ENCODE data around the gene SUSD3.
"Not testable (repeated sequence)": the region's sequence is repeated elsewhere in the genome, so short reads cannot be mapped to it uniquely, and the experiment has no call there.

SUSD3 gene

GRCh38 chr9:93092251-93092991 is 33.9 kb downstream of the SUSD3 start:
- DNase-seq (ENCODE audit: low read depth): no peak

DNA sequence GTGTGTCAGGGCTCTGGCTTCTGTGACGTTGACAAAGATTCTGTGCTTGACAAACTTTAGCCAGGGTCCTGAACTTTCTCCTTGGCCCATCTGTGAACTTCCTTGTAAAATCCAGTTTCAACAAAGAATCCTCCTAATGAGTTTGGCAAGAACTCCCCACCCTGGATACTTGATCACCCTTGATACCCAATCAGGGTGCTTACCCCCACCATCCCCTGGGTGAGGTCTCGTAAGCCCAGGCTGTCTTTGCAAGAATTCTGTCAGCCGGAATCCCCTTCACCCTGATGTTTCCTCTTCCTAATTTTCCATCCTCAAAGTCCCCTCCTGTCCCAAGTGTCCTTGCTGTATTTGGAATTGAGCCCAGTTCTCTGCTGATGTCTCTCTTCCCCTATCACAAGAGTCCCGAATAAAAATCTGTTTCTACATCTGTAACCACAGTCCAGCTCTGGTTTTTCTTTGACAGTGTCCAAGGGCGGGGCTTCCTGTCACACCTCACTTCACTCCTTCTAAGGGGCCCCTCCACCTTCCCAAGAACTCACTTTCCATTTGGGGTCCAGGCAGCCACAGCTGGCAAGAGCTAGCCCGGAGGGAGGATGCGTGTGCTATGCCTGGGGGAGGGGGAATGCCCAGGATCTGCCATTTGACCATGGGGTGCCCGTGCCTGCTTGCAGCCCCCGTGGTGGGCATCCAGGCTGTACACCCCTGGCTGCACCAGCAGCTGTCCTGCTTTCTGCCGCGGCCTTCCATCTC is 34.8 kb downstream of the SUSD3 start:
- no peak for DNase-seq (ENCODE audit: low read depth)

DNA sequence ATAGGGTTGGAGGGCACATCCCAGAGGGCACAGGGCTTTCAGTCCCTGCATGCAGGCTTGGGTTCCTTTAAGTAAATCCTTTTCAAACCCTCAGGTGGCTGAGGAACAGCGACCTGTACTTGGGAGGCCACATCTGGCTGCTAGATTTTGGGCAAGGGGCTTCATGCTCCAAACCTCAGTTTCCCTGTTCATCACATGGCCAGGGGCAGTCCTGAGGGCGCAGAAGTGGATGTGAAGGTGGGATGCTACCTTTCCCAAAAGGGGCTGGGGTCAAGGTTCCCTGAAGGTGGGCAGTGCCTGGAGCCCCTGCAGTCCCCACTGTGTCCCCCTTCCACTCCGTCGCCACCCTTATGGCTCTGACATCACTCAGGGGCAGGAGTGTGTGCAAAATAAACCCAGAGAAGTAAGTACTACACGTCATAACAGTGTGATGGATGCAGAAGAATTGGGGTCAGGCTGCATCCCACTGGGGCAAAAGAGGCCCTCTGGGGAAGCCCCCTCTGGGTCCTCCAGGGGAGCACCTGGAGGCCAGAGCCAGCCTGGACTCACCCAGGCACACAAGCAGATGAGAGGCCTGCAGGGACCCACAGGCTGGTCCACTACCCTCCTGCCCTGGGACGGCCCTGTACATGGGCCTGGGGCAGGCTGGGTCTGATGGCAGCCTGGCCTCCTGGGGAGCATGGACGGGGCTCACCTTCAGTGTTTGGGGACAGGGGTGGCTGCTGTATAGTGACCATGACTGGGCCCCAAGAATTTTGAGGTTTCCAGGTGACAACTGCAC is 35.6 kb downstream of the SUSD3 start:
- no peak for DNase-seq (ENCODE audit: low read depth)

GRCh38 chr9:93094658-93095204 is 36.2 kb downstream of the SUSD3 start:
- DNase-seq (ENCODE audit: low read depth): no peak

GRCh38 chr9:93095205-93096130 is 37.0 kb downstream of the SUSD3 start:
- DNase-seq (ENCODE audit: low read depth): peak; percentile 83

DNA sequence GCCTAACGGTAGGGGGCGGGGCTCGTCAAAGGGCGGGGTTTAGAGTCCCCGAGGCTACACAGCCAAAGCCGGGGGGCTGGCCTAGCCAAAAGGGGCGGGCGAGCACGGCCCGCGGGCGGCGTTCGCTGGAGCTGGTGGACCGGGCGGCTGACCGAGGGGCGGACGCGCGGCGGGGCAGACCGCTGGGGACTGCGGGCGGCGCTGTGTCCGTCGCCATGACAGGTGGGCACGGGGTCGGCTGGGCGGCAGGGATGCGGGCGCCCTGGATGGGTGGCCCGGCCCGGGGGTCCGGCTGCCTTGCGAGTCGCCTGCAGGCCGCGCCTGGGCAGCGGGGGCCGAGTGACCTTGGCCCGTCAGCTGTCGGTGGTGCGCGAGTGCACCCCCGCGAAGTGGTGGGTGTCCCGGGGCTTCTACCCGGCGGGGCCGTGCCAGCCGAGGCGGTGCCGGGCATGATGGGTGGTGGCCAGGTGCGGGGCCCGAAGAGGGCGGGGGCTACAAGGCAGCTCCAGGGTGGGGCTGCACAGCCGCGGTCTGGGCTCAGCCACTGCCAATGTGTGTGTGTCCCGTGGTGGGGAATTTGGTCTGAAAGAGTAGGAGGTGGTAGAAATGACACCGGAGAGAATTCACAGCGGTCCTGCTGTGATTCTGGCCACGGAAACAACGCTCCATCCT is 37.8 kb downstream of the SUSD3 start, which contains the start of gene CARD19:
TSS of gene CARD19 (plus strand) at position 87 of the 672 bp plus-strand sequence. CDS start at position 216, 129 bp downstream.
- no peak for DNase-seq (ENCODE audit: low read depth)

GRCh38 chr9:93096811-93097382 is 38.4 kb downstream of the SUSD3 start:
- no peak for DNase-seq (ENCODE audit: low read depth)

- DNase-seq (ENCODE audit: low read depth): no peak
Measured at GRCh38 chr9:93097511-93098201, 39.2 kb downstream of the SUSD3 start.

DNA sequence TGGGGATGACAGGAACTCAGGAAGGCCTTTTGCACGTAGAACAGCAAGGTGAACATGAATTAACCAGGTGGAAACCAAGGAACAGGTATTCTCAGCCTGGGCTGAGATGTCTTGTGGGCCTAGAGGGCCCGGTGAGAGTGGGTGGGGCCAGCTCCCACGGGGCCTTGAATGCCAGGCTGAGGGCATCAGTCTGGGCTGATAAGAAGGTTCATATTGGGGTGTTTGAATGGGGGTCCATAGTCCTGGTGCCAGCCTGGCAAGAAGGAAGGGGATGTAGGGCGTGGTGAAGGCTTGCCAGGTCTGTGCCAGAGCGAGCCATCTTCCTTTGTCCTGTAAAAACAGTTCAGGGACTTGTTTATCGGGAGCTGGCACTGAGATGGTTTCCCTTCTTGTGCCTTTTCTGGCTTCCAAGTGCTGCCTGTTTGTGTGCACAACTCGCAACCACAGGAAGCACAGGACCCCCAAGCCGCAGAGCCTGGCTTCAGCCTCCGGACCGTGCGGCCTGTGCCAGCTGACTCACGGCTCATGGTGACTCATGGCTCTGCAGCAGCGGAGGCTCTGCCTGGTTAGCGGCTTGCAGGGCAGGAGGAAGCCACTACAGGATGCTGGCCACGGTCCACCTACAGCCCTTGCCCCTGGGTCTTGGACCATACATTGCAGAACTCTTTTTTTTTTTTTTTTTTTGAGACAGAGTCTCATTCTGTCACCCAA is 39.9 kb downstream of the SUSD3 start:
- peak; percentile 82 for DNase-seq (ENCODE audit: low read depth)

DNA sequence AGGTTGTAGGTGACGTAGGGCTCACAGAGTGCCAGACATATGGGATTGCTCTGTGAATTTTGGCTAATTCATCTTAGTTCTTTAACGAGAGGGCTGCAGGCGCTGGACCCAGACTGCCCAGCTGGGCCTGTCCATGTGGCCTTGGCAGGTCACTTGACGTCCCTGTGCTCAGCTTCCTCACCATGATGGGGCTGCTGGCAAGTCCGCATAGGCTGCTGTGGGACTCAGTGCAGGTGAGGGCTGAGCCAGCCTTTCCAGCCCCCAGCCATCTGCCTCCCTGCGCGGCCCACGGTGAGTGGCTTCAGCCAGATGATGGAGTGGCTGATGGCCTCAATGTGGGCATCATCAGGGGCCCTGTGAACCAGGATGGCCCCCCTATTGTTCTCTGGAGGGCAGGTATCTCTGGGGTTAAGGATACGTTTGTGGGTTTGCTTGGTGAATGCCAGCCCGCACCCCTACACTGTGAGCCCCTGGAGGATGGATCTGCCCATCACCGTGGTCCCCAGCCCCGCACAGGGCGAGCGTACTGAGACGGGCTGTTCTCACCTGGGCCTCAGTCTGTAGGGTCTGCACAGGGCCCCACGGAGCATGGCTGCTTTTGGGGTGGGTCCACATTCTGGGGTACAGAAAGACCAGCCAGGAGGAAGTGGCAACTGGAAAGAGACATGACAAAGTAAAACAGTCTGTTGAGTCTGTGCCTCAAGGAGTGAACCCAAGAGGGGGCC is 41.2 kb downstream of the SUSD3 start:
- no peak for DNase-seq (ENCODE audit: low read depth)

- no peak for DNase-seq (ENCODE audit: low read depth)
Measured at GRCh38 chr9:93100276-93100636, 41.8 kb downstream of the SUSD3 start.

DNA sequence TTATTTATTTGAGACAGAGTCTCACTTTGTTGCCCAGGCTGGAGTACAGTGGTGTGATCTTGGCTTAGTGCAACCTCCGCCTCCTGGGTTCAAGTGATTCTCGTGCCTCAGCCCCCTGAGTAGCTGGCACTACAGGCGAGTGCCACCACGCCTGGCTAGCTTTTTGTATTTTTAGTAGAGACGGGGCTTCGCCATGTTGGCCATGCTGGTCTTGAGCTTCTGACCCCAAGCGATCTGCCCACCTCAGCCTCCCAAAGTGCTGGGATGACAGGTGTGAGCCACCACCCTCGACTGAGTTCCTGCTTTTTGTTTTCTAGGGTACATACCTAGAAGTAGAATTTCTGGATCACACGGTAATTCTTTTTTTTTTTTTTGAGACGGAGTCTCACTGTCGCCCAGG is 42.6 kb downstream of the SUSD3 start:
- DNase-seq (ENCODE audit: low read depth): not testable (repeated sequence)

GRCh38 chr9:93105620-93106019 is 47.1 kb downstream of the SUSD3 start:
- DNase-seq (ENCODE audit: low read depth): no peak

- no peak for DNase-seq (ENCODE audit: low read depth)
Measured at GRCh38 chr9:93107151-93107824, 48.8 kb downstream of the SUSD3 start.

GRCh38 chr9:93107825-93108161 is 49.3 kb downstream of the SUSD3 start:
- no peak for DNase-seq (ENCODE audit: low read depth)

GRCh38 chr9:93108291-93109041 is 50.0 kb downstream of the SUSD3 start:
- DNase-seq (ENCODE audit: low read depth): no peak

GRCh38 chr9:93110311-93110855 is 51.9 kb downstream of the SUSD3 start:
- no peak for DNase-seq (ENCODE audit: low read depth)
